GM21723 (cell line): ENCODE measurements around the gene CTTN.
"Not testable (repeated sequence)": the region's sequence is repeated elsewhere in the genome, so short reads cannot be mapped to it uniquely, and the experiment has no call there.

Experiments
- ATAC-seq: cut with Tn5 transposase; IDR thresholded peaks from one replicate; pipeline ENCODE4 v1.9.1; 2021; ENCODE audit warnings: mild to moderate bottlenecking, moderate library complexity; ENCODE audit not compliant: unreplicated experiment

Gene CTTN

GRCh38 chr11:70378506-70379134 lies 19.7 kb upstream of the CTTN start:
- no peak for ATAC-seq

GRCh38 chr11:70381350-70381749 lies 17.0 kb upstream of the CTTN start:
- no peak for ATAC-seq

- ATAC-seq: no peak
These were observed 16.2 kb upstream of the CTTN start for GRCh38 chr11:70381872-70382861.

GRCh38 chr11:70383664-70384565 lies 14.4 kb upstream of the CTTN start:
- ATAC-seq: no peak

- ATAC-seq: no peak
These were observed 13.7 kb upstream of the CTTN start for GRCh38 chr11:70384566-70385152.

- no peak for ATAC-seq
These were observed 10.8 kb upstream of the CTTN start for GRCh38 chr11:70387564-70387963.

GRCh38 chr11:70389201-70389600 lies 9.1 kb upstream of the CTTN start:
- no peak for ATAC-seq

GRCh38 chr11:70390882-70391281 lies 7.4 kb upstream of the CTTN start:
- ATAC-seq: not testable (repeated sequence)

- no peak for ATAC-seq
These were observed 3.9 kb upstream of the CTTN start for GRCh38 chr11:70394211-70394950.

GRCh38 chr11:70397336-70397982 lies 870 bp upstream of the CTTN start:
- ATAC-seq: no peak

- no peak for ATAC-seq
These were observed 728 bp downstream of the CTTN start for GRCh38 chr11:70398834-70399680.

- ATAC-seq: no peak
These were observed 1.4 kb downstream of the CTTN start for GRCh38 chr11:70399681-70400112.

- no peak for ATAC-seq
These were observed 2.3 kb downstream of the CTTN start for GRCh38 chr11:70400643-70401042.

GRCh38 chr11:70402016-70402415 lies 3.7 kb downstream of the CTTN start:
- ATAC-seq: no peak

- no peak for ATAC-seq
These were observed 4.4 kb downstream of the CTTN start for GRCh38 chr11:70402685-70403084.

GRCh38 chr11:70404244-70404643 lies 5.9 kb downstream of the CTTN start:
- no peak for ATAC-seq

GRCh38 chr11:70405679-70406395 lies 7.5 kb downstream of the CTTN start:
- no peak for ATAC-seq

- no peak for ATAC-seq
These were observed 8.8 kb downstream of the CTTN start for GRCh38 chr11:70407121-70407520.
